Vagina (tissue), 2 donors: ENCODE results near the gene TMEM163. TPM values are rescaled to one million over a fixed set of nuclear protein-coding genes. Genes with fewer than 3 reads are reported as not detected.

Experiments
- DNase-seq, 2 donors: peaks; one replicate each; pipeline ENCODE4 v3.0.0-alpha.2; 2017; ENCODE audit errors: extremely low spot score in 2 of 2
- H3K27ac ChIP-seq: fragments of 200-600 bp; sonication (generic); one replicate; pipeline ENCODE4 v1.5.1; 2019
- H3K27me3 ChIP-seq: fragments of 200-600 bp; sonication (generic); one replicate; pipeline ENCODE4 v1.5.1; 2019
- H3K36me3 ChIP-seq, 2 donors: fragments of 200-600 bp; sonication (generic); one replicate each; pipeline ENCODE4 v1.5.1; 2017 to 2019
- H3K4me1 ChIP-seq: fragments of 200-600 bp; sonication (generic); one replicate; pipeline ENCODE4 v1.5.1; 2019
- H3K4me3 ChIP-seq, 2 donors: fragments of 200-600 bp; sonication (generic); 1 replicate in 1 of 2; 2 replicates in 1 of 2; pipeline ENCODE4 v1.5.1; 2016 to 2019
- H3K9me3 ChIP-seq: fragments of 200-600 bp; sonication (generic); one replicate; pipeline ENCODE4 v1.5.1; 2019
- POLR2A ChIP-seq, 2 donors: fragments of 450-650 bp; IDR thresholded peaks; one replicate each; pipeline ENCODE4 v1.6.1; 2017; ENCODE audit warnings: antibody characterized with exemption in 2 of 2, mild to moderate bottlenecking in 2 of 2, moderate library complexity in 2 of 2
- POLR2AphosphoS5 ChIP-seq, 2 donors: sonication (generic); formaldehyde crosslinking; IDR thresholded peaks; one replicate each; pipeline ENCODE4 v1.9.0; 2017; ENCODE audit warnings: antibody characterized with exemption in 2 of 2, mild to moderate bottlenecking in 2 of 2, low read depth in 1 of 2; ENCODE audit not compliant: insufficient read depth in 1 of 2
- intact Hi-C: fragments of 100-400 bp; cut with DNase I; formaldehyde crosslinking; loops from one replicate; pipeline ENCODE4 v1.15.1; 2023
- total RNA-seq: library from RNA; depleted of rRNA; stranded (reverse); fragments of >200 nt; gene quantifications from one replicate; pipeline ENCODE4 v1.2.3, GENCODE V29; 2016
- TF ChIP-seq, protein P1 (sequence below), 3 experiments: fragments of 450-650 bp in 2 of 3; fragments of 200-600 bp in 1 of 3; sonication (generic) in 1 of 3; IDR thresholded peaks; one replicate each; pipeline ENCODE4 v1.5.1; 2017 to 2019; ENCODE audit warnings: antibody characterized with exemption in 3 of 3, mild to moderate bottlenecking in 2 of 3, moderate library complexity in 2 of 3

The TMEM163 gene
- total RNA-seq, 1 donor from 2014 or later: not detected

DNA sequence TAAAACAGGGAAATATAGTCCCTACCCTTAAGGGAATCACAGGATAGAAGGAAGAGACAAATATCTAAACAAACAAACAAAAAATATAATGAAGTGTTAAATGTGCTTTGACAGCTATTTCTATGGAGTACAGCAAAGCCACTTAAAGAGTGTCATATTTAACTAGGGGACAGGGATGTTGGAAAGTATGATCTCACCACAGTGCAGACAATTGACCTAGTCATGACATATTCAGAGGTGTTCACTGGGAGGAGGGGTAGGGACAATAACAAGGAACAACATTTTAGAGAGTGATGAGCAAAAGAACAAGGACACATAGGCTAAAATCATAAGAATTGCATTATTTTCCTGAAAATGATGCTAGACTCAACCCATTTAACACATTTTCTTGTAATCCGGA is 107.5 kb downstream of the TMEM163 start:
- no peaks in the 10 kb centered on the region for H3K4me1 ChIP-seq
- H3K4me3 ChIP-seq: no peak overlapping the region
- intact Hi-C loops: no loop called here
- no peaks in the 10 kb centered on the region for H3K36me3 ChIP-seq
- TF ChIP-seq POLR2AphosphoS5 (IDR thresholded peaks at IDR 0.05; ENCODE audit: insufficient read depth in 1 of 2, low read depth in 1 of 2) (no peak), POLR2A (IDR thresholded peaks at IDR 0.05) (no peak)
- TF ChIP-seq, protein P1, sequence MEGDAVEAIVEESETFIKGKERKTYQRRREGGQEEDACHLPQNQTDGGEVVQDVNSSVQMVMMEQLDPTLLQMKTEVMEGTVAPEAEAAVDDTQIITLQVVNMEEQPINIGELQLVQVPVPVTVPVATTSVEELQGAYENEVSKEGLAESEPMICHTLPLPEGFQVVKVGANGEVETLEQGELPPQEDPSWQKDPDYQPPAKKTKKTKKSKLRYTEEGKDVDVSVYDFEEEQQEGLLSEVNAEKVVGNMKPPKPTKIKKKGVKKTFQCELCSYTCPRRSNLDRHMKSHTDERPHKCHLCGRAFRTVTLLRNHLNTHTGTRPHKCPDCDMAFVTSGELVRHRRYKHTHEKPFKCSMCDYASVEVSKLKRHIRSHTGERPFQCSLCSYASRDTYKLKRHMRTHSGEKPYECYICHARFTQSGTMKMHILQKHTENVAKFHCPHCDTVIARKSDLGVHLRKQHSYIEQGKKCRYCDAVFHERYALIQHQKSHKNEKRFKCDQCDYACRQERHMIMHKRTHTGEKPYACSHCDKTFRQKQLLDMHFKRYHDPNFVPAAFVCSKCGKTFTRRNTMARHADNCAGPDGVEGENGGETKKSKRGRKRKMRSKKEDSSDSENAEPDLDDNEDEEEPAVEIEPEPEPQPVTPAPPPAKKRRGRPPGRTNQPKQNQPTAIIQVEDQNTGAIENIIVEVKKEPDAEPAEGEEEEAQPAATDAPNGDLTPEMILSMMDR (IDR thresholded peaks at IDR 0.05): no peak
- no peaks in the 10 kb centered on the region for H3K27me3 ChIP-seq
- DNase-seq: no peak
- H3K27ac ChIP-seq: no peak overlapping the region
- H3K9me3 ChIP-seq: no peaks in the 10 kb centered on the region

DNA sequence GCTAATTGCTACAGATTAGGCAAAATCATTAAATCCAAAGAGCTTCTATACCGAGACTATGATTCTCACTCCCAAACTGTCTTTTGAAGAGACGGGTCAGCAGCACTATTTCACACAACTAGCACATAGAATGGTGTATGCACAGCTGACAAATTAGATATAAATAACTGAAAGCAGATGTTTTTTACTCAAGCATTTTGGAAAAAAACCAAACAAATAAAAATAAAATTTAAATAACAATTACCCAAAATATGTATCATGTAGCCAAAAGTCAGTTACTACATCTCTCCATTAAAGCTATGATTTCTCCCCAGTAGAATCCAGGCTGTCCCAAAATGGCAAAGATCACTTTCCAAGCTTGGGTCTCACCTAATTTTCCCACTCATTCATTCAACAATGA is 107.9 kb downstream of the TMEM163 start:
- H3K27ac ChIP-seq: no peak overlapping the region
- no peaks in the 10 kb centered on the region for H3K9me3 ChIP-seq
- H3K4me1 ChIP-seq: no peaks in the 10 kb centered on the region
- TF ChIP-seq POLR2AphosphoS5 (IDR thresholded peaks at IDR 0.05; ENCODE audit: insufficient read depth in 1 of 2, low read depth in 1 of 2) (no peak), POLR2A (IDR thresholded peaks at IDR 0.05) (no peak)
- TF ChIP-seq, protein P1 (IDR thresholded peaks at IDR 0.05): no peak
- no peak overlapping the region for H3K4me3 ChIP-seq
- intact Hi-C loops: no loop called here
- DNase-seq: no peak
- no peaks in the 10 kb centered on the region for H3K27me3 ChIP-seq
- H3K36me3 ChIP-seq: no peaks in the 10 kb centered on the region

- no peak overlapping the region for H3K4me3 ChIP-seq
- no peak for DNase-seq
- H3K4me1 ChIP-seq: no peaks in the 10 kb centered on the region
- intact Hi-C loops: no loop called here
- no peaks in the 10 kb centered on the region for H3K36me3 ChIP-seq
- H3K9me3 ChIP-seq: no peaks in the 10 kb centered on the region
- H3K27ac ChIP-seq: no peak overlapping the region
- H3K27me3 ChIP-seq: no peaks in the 10 kb centered on the region
- TF ChIP-seq, protein P1 (IDR thresholded peaks at IDR 0.05): no peak
- TF ChIP-seq POLR2AphosphoS5 (IDR thresholded peaks at IDR 0.05; ENCODE audit: insufficient read depth in 1 of 2, low read depth in 1 of 2): no peak
- TF ChIP-seq POLR2A (IDR thresholded peaks at IDR 0.05): no peak
Observed at GRCh38 chr2:134609924-134610513, 108.8 kb downstream of the TMEM163 start.

DNA sequence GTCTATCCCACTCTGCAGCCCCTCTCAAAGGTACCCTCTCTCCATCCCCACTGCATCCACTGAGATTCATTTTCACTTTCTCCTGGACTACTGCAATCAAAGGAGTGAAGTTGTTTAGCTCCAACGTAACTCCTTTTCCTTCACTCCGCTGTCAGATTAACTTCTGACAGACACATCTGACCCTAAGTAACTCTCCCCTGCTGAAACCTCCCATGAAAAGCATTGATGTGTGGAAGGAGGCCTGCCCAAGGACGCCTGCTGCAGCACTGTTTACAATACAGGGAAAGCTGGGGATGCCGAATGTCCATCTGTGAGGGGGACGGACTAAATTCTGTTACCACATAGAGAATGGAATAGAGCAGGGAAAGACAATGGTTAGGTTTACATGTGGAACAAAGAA is 114.8 kb downstream of the TMEM163 start:
- intact Hi-C loops: no loop called here
- DNase-seq: no peak
- no peaks in the 10 kb centered on the region for H3K27me3 ChIP-seq
- no peak overlapping the region for H3K4me3 ChIP-seq
- TF ChIP-seq POLR2A (IDR thresholded peaks at IDR 0.05) (no peak), POLR2AphosphoS5 (IDR thresholded peaks at IDR 0.05; ENCODE audit: insufficient read depth in 1 of 2, low read depth in 1 of 2) (no peak)
- TF ChIP-seq, protein P1 (IDR thresholded peaks at IDR 0.05): no peak
- no peaks in the 10 kb centered on the region for H3K36me3 ChIP-seq
- H3K9me3 ChIP-seq: no peaks in the 10 kb centered on the region
- H3K27ac ChIP-seq: no peak overlapping the region
- no peaks in the 10 kb centered on the region for H3K4me1 ChIP-seq

DNA sequence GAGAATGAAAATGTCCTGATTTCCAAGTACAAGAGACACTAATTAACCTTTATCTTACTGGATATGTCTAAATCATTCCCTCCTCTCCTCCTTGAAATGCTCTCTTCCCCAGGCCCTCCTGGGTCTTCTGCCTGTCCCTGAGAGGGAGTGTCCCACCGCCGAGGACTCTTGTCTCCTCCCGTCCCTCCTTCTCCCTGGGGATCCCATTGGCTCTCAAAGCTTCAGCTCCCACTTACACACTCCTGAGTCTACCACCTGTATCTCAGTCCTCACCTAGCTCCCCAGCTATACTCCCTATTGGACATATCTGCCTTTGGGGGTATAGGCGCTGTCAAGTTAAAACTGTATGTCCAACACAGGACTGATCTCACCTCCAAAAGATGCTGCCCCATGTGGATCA is 116.1 kb downstream of the TMEM163 start:
- H3K4me3 ChIP-seq: no peak overlapping the region
- H3K4me1 ChIP-seq: no peaks in the 10 kb centered on the region
- H3K36me3 ChIP-seq: no peaks in the 10 kb centered on the region
- no peaks in the 10 kb centered on the region for H3K27me3 ChIP-seq
- H3K9me3 ChIP-seq: no peaks in the 10 kb centered on the region
- DNase-seq: no peak
- intact Hi-C loops: no loop called here
- TF ChIP-seq POLR2AphosphoS5 (IDR thresholded peaks at IDR 0.05; ENCODE audit: insufficient read depth in 1 of 2, low read depth in 1 of 2) (no peak), POLR2A (IDR thresholded peaks at IDR 0.05) (no peak)
- TF ChIP-seq, protein P1 (IDR thresholded peaks at IDR 0.05): no peak
- H3K27ac ChIP-seq: no peak overlapping the region
